ENCODE measurements around the gene TAF11L14.

- no peak for TF ChIP-seq CTCF (IDR thresholded peaks at IDR 0.05)
- TF ChIP-seq POLR2A (IDR thresholded peaks at IDR 0.05), result no peak
Observed at GRCh38 chr5:17634160-17634559, at the start of gene TAF11L14.

All from uterus (tissue), 2 donors.